Mesenchymal stem cell (in vitro differentiated cells and primary cell): ENCODE measurements around the gene SIGLEC10.
A peak's percentile ranks its signal among the peaks of the same experiment; 100 is the strongest.

Experiments used
- DNase-seq: peaks from one replicate; pipeline ENCODE4 v3.0.0-alpha.2; 2013
- H2AFZ ChIP-seq: one replicate; pipeline ENCODE4 v1.6.1; 2013; ENCODE audit warnings: low read depth, mild to moderate bottlenecking, control low read depth, inconsistent platforms, low read length, moderate library complexity
- H2AK5ac ChIP-seq: 2 replicates; pipeline ENCODE4 v1.6.1; 2013; ENCODE audit warnings: low read length, moderate library complexity, mild to moderate bottlenecking, inconsistent platforms; ENCODE audit not compliant: severe bottlenecking
- H2BK120ac ChIP-seq: one replicate; pipeline ENCODE4 v1.6.1; 2013; ENCODE audit warnings: low read depth, mild to moderate bottlenecking, inconsistent platforms, low read length, moderate library complexity
- H2BK12ac ChIP-seq, 2 experiments: one replicate each; pipeline ENCODE4 v1.6.1; 2013; ENCODE audit warnings: inconsistent platforms in 2 of 2, low read length in 2 of 2, mild to moderate bottlenecking in 2 of 2, moderate library complexity in 2 of 2, control low read depth in 1 of 2
- H2BK15ac ChIP-seq: one replicate; pipeline ENCODE4 v1.6.1; 2013; ENCODE audit warnings: mild to moderate bottlenecking, low read depth, inconsistent platforms; ENCODE audit not compliant: poor library complexity, severe bottlenecking
- H2BK5ac ChIP-seq: 2 replicates; pipeline ENCODE4 v1.6.1; 2013; ENCODE audit warnings: low read depth, mild to moderate bottlenecking, low read length, control low read depth, inconsistent platforms; ENCODE audit not compliant: poor library complexity, severe bottlenecking
- H3K14ac ChIP-seq, 2 experiments: one replicate each; pipeline ENCODE4 v1.6.1; 2013; ENCODE audit warnings: inconsistent platforms in 2 of 2, low read length in 2 of 2, control low read depth in 1 of 2, mild to moderate bottlenecking in 1 of 2, moderate library complexity in 1 of 2
- H3K18ac ChIP-seq, 2 experiments: one replicate each; pipeline ENCODE4 v1.6.1; 2013; ENCODE audit warnings: inconsistent platforms in 2 of 2, low read length in 2 of 2, control low read depth in 1 of 2, low read depth in 1 of 2, mild to moderate bottlenecking in 1 of 2
- H3K23ac ChIP-seq, 2 experiments: one replicate each; pipeline ENCODE4 v1.6.1; 2013; ENCODE audit warnings: inconsistent platforms in 2 of 2, low read length in 2 of 2, mild to moderate bottlenecking in 2 of 2, moderate library complexity in 2 of 2, control low read depth in 1 of 2
- H3K27ac ChIP-seq: 2 replicates; pipeline ENCODE4 v1.5.1; 2013; ENCODE audit warnings: mild to moderate bottlenecking, moderate library complexity, low read length, control low read depth, inconsistent platforms; ENCODE audit not compliant: poor library complexity, severe bottlenecking
- H3K27me3 ChIP-seq, 2 experiments: 2 replicates each; pipeline versions ENCODE4 v1.6.1 to v1.7.0; 2013; ENCODE audit warnings: low read length in 2 of 2, mild to moderate bottlenecking in 2 of 2, moderate library complexity in 2 of 2, control low read depth in 1 of 2, inconsistent platforms in 1 of 2; ENCODE audit not compliant: control insufficient read depth in 1 of 2, insufficient read depth in 1 of 2
- H3K36me3 ChIP-seq, 2 experiments: 2 replicates each; pipeline versions ENCODE4 v1.6.1 to v1.7.0; 2013; ENCODE audit warnings: low read length in 2 of 2, control low read depth in 1 of 2, inconsistent platforms in 1 of 2, low read depth in 1 of 2, mild to moderate bottlenecking in 1 of 2; ENCODE audit not compliant: insufficient read depth in 2 of 2, control insufficient read depth in 1 of 2
- H3K4ac ChIP-seq, 2 experiments: one replicate each; pipeline ENCODE4 v1.6.1; 2013; ENCODE audit warnings: inconsistent platforms in 2 of 2, low read length in 2 of 2, mild to moderate bottlenecking in 2 of 2, moderate library complexity in 2 of 2, control low read depth in 1 of 2, low read depth in 1 of 2
- H3K4me1 ChIP-seq: 2 replicates; pipeline ENCODE4 v1.6.1; 2013; ENCODE audit warnings: low read depth, low read length, control low read depth; ENCODE audit not compliant: control insufficient read depth, insufficient read depth
- H3K4me2 ChIP-seq: 2 replicates; pipeline ENCODE4 v1.6.1; 2013; ENCODE audit warnings: low read length, mild to moderate bottlenecking, inconsistent platforms; ENCODE audit not compliant: poor library complexity, severe bottlenecking
- H3K4me3 ChIP-seq, 2 experiments: 2 replicates each; pipeline versions ENCODE4 v1.5.1 to v1.7.0; 2013; ENCODE audit warnings: low read length in 2 of 2, mild to moderate bottlenecking in 2 of 2, control low read depth in 1 of 2, low read depth in 1 of 2; ENCODE audit not compliant: insufficient read depth in 1 of 2
- H3K79me1 ChIP-seq: replicated peaks from 2 replicates; pipeline ENCODE4 v1.6.1; 2013; ENCODE audit warnings: mild to moderate bottlenecking, control low read depth, low read length, inconsistent platforms; ENCODE audit not compliant: poor library complexity, severe bottlenecking
- H3K9ac ChIP-seq: 2 replicates; pipeline ENCODE4 v1.7.0; 2013; ENCODE audit warnings: mild to moderate bottlenecking, low read length, moderate library complexity
- H3K9me3 ChIP-seq: 2 replicates; pipeline ENCODE4 v1.7.0; 2013; ENCODE audit warnings: mild to moderate bottlenecking, low read length; ENCODE audit not compliant: control insufficient read depth
- H4K8ac ChIP-seq: one replicate; pipeline ENCODE4 v1.6.1; 2013; ENCODE audit warnings: inconsistent platforms, mild to moderate bottlenecking, low read length, moderate library complexity
- H4K91ac ChIP-seq: one replicate; pipeline ENCODE4 v1.6.1; 2013; ENCODE audit warnings: mild to moderate bottlenecking, low read length, inconsistent platforms
- WGBS: methylation state at CpG from one replicate; pipeline ENCODE4 v1.1.7; 2013; ENCODE audit warnings: mixed read lengths; 5-methylcytosine and 5-hydroxymethylcytosine counted together

SIGLEC10 gene

GRCh38 chr19:51370230-51370629, 47.2 kb downstream of the SIGLEC10 start:
- Histone ChIP-seq H3K27me3 (peaks cover 4 to 20% of the 10 kb centered on the region in 2 experiments), H3K4me3 (no peak overlapping the region), H3K4me1 (peaks cover 13% of the 10 kb centered on the region), H3K9ac (no peak overlapping the region), H3K4me2 (no peak overlapping the region), H4K8ac (no peak overlapping the region), H2BK5ac (no peak overlapping the region), H3K36me3 (no peaks in the 10 kb centered on the region), H3K9me3 (no peaks in the 10 kb centered on the region), H3K79me1 (peaks cover 11% of the 10 kb centered on the region), H3K14ac (no peak overlapping the region), H3K23ac (no peak overlapping the region), H2BK12ac (no peak overlapping the region), H3K4ac (no peak overlapping the region), H2AK5ac (no peak overlapping the region), H3K18ac (no peak overlapping the region), H2BK120ac (no peak overlapping the region), H2AFZ (no peak overlapping the region), H3K27ac (no peak overlapping the region), H4K91ac (no peak overlapping the region), H2BK15ac (no peak overlapping the region)
- no peak for DNase-seq
- WGBS: 78% methylated on average over 4 of the region's 4 CpGs

- H2BK5ac ChIP-seq: peak within 1 kb of the TSS; percentile 45
- H2AFZ ChIP-seq: peak within 1 kb of the TSS; percentile 97
- peak within 1 kb of the TSS; percentile 94 for H3K9ac ChIP-seq
- peak within 1 kb of the TSS; percentile 71 for H2AK5ac ChIP-seq
- peak within 1 kb of the TSS; percentile 78 for H2BK120ac ChIP-seq
- H3K79me1 ChIP-seq: peaks cover 19% of the 10 kb centered on the region
- H4K91ac ChIP-seq: peak within 1 kb of the TSS; percentile 95
- peak within 1 kb of the TSS; percentile 74 to 100 for H3K18ac ChIP-seq
- H3K27me3 ChIP-seq: peaks cover 4 to 20% of the 10 kb centered on the region in 2 experiments
- H3K4me2 ChIP-seq: peak within 1 kb of the TSS; percentile 84
- peak within 1 kb of the TSS; percentile 85 to 90 for H3K4me3 ChIP-seq
- no peaks in the 10 kb centered on the region for H3K9me3 ChIP-seq
- H3K4me1 ChIP-seq: peaks cover 23% of the 10 kb centered on the region
- WGBS: 62% methylated on average over 19 of the region's 23 CpGs
- H3K23ac ChIP-seq: peak within 1 kb of the TSS in 1 of 2 experiments; percentile 94
- peak within 1 kb of the TSS; percentile 59 to 88 for H2BK12ac ChIP-seq
- H4K8ac ChIP-seq: peak within 1 kb of the TSS; percentile 93
- no peak for DNase-seq
- H3K4ac ChIP-seq: peak within 1 kb of the TSS; percentile 84 to 96
- peak within 1 kb of the TSS in 1 of 2 experiments; percentile 99 for H3K14ac ChIP-seq
- no peaks in the 10 kb centered on the region for H3K36me3 ChIP-seq
- peak within 1 kb of the TSS; percentile 23 for H3K27ac ChIP-seq
- peak within 1 kb of the TSS; percentile 87 for H2BK15ac ChIP-seq
Observed at GRCh38 chr19:51368366-51369282, 48.8 kb downstream of the SIGLEC10 start, which contains the start of gene CLDND2. Gene CLDND2 (minus strand): TSS chr19:51369003. CDS start chr19:51368577, 426 bp downstream.

- H3K9ac ChIP-seq: peak overlapping the region; percentile 94
- peak overlapping the region; percentile 74 to 100 for H3K18ac ChIP-seq
- peaks cover 4 to 17% of the 10 kb centered on the region in 2 experiments for H3K27me3 ChIP-seq
- peak overlapping the region; percentile 84 to 96 for H3K4ac ChIP-seq
- H4K91ac ChIP-seq: peak overlapping the region; percentile 95
- under 1% methylated on average over 57 of the region's 64 CpGs for WGBS
- peak overlapping the region; percentile 95 for H3K4me2 ChIP-seq
- no peaks in the 10 kb centered on the region for H3K36me3 ChIP-seq
- peak overlapping the region; percentile 87 for H2BK15ac ChIP-seq
- H2BK5ac ChIP-seq: peak overlapping the region; percentile 45
- peak overlapping the region; percentile 85 to 90 for H3K4me3 ChIP-seq
- peak overlapping the region; percentile 97 for H2AFZ ChIP-seq
- H2BK120ac ChIP-seq: peak overlapping the region; percentile 78
- DNase-seq: peak; percentile 99
- peak overlapping the region; percentile 23 for H3K27ac ChIP-seq
- H3K4me1 ChIP-seq: peaks cover 26% of the 10 kb centered on the region
- H3K79me1 ChIP-seq: peaks cover 19% of the 10 kb centered on the region
- peak overlapping the region; percentile 71 for H2AK5ac ChIP-seq
- peak overlapping the region; percentile 93 for H4K8ac ChIP-seq
- no peaks in the 10 kb centered on the region for H3K9me3 ChIP-seq
- peak overlapping the region in 1 of 2 experiments; percentile 99 for H3K14ac ChIP-seq
- H2BK12ac ChIP-seq: peak overlapping the region in 1 of 2 experiments; percentile 88
- H3K23ac ChIP-seq: peak overlapping the region in 1 of 2 experiments; percentile 94
Observed at GRCh38 chr19:51367565-51368365, 49.7 kb downstream of the SIGLEC10 start.
